ENCODE data around the gene PRKN.
"Not testable (repeated sequence)": the region's sequence is repeated elsewhere in the genome, so short reads cannot be mapped to it uniquely, and the experiment has no call there.

The PRKN gene

DNA sequence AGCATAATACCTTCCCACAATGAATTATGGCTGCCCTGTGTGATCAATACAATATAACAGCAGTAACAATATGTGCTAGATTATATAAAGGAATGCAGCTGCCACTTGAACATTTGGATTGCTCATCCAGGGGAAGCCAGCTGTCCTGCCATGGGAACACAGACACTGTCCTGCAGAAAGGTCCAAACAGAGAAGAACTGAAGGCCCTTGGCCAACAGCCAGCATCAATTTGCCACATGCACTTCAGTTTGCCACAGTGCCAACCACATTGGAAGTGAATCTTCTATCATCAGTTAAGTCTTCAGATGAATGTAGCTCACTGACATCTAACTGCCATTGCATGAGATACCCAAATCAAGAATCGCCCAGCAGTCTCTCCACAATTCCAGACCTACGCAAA is 332.4 kb downstream of the PRKN start:
- TF ChIP-seq, protein P1, sequence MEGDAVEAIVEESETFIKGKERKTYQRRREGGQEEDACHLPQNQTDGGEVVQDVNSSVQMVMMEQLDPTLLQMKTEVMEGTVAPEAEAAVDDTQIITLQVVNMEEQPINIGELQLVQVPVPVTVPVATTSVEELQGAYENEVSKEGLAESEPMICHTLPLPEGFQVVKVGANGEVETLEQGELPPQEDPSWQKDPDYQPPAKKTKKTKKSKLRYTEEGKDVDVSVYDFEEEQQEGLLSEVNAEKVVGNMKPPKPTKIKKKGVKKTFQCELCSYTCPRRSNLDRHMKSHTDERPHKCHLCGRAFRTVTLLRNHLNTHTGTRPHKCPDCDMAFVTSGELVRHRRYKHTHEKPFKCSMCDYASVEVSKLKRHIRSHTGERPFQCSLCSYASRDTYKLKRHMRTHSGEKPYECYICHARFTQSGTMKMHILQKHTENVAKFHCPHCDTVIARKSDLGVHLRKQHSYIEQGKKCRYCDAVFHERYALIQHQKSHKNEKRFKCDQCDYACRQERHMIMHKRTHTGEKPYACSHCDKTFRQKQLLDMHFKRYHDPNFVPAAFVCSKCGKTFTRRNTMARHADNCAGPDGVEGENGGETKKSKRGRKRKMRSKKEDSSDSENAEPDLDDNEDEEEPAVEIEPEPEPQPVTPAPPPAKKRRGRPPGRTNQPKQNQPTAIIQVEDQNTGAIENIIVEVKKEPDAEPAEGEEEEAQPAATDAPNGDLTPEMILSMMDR (IDR thresholded peaks at IDR 0.05; ENCODE audit: insufficient read depth, low read depth, low read length, missing control alignments), result no peak
- H3K4me3 ChIP-seq (ENCODE audit: low read length), result no peak overlapping the region
- no peak for DNase-seq (ENCODE audit: low read depth)

DNA sequence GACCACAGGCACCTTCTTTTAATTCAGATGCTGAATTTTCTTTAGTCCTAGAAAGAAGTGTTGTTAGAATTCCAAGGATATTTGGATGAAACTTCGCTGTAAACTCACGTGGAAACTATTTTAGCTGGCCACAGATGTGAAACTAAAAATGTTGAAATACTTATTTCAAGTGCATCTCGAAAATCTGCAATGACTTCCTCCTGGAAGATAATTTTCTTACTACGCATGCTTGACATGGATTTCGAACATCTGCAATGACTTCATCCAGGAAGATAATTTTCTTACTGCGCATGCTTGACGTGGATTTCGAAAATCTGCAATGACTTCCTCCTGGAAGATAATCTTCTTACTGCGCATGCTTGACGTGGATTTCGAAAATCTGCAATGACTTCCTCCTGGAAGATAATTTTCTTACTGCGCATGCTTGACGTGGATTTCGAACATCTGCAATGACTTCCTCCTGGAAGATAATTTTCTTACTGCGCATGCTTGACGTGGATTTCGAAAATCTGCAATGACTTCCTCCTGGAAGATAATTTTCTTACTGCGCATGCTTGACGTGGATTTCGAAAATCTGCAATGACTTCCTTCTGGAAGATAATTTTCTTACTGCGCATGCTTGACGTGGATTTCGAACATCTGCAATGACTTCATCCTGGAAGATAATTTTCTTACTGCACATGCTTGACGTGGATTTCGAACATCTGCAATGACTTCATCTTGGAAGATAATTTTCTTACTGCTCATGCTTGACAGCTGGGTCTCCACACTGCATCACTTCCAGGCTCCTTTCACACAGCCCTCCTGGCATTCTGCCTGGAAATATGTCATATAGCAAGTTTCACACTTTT is 336.4 kb downstream of the PRKN start:
- DNase-seq (ENCODE audit: low read depth), result not testable (repeated sequence)

DNA sequence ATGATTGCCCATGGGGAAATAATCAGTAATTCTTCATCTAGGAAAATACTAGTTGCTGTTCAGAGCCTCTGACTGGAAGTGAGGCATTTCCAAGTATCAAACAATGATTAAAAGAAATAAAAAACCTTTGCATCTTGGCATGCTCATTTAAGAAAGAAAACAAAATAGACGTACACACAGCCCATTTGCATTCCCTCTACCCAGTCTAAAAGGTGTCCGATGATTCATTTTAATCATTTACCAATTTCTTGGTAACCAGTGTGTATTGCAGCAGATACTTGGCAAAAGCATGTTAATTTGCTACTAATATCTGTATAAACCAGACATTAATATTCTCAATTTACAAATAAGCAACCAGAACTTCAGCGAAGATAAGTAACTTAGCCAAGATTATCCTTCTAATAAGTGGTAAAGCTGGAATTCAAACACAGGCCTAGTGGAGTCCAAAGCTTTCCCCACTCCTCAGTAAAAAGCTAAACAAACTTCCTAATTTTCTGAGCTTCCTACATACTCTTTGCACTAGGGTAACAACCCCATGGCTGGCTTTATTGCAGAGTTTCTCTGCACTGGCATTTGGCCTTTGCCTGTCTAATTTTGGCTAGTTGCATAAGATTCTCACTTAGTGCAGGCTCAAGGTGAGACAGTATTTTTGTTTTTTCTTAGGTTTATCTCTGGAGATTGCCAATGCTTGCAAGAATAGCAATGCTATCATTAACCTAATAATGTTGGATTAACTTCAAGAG is 338.1 kb downstream of the PRKN start:
- DNase-seq (ENCODE audit: low read depth), result no peak
- TF ChIP-seq, protein P1 (IDR thresholded peaks at IDR 0.05; ENCODE audit: insufficient read depth, low read depth, low read length, missing control alignments), result no peak
- no peak overlapping the region for H3K4me3 ChIP-seq (ENCODE audit: low read length)

More for the DNA sequence above, 336.4 kb downstream of the PRKN start:
- H3K4me3 ChIP-seq (ENCODE audit: low read length), result not testable (repeated sequence)

DNA sequence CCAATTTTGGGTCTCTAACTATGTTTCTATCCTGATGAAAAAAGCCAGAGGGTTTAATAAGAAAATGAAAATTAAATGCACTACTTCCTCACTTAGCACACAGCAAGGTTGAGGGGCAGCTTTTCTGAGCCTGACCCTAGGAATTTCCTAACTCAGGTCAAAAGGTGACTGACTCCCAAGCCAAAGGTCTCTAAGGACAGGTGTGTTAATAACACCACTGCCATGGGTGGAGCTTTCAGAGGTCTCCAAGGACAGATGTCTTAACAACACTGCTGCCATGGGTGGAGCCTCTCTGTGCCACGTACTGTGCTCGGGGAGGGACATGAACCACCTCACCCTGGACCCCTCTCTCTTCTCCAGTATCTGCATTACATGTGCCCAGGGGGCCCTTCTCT is 339.2 kb downstream of the PRKN start:
- DNase-seq (ENCODE audit: low read depth), result no peak
- H3K4me3 ChIP-seq (ENCODE audit: low read length), result no peak overlapping the region
- TF ChIP-seq, protein P1 (IDR thresholded peaks at IDR 0.05; ENCODE audit: insufficient read depth, low read depth, low read length, missing control alignments), result no peak

DNA sequence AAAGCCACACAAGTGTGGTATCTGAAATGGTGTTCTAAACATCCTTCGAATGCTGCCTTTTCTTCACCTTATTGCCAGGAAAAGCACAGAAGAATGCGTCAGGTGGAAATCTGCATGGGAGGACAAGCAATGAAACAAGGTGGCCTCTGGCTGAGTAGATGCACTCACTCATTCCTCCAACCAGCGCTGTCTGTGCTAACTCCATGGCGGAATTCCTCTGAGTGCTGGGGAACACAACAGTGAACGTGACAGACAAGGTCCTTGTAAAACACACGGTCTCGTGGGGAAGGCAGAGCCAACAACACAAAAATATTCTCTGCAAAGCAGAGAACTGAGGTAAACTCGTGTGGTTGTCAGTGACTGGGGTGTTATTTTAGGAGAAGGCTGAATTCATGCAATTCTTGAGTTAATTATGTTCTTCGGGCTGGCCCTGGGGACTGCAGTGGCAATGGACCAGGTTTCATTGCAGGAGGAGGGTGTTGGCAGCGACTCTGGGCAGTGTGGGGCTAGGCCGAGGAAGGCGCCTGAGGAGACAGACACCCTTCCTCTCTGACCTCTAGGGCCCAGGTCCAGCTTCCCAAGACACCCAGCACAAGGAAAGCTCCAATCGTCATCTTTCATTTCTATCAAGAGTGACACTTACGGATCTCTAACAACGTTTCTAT is 339.7 kb downstream of the PRKN start:
- DNase-seq (ENCODE audit: low read depth), result no peak
- TF ChIP-seq, protein P1 (IDR thresholded peaks at IDR 0.05; ENCODE audit: insufficient read depth, low read depth, low read length, missing control alignments), result no peak

DNA sequence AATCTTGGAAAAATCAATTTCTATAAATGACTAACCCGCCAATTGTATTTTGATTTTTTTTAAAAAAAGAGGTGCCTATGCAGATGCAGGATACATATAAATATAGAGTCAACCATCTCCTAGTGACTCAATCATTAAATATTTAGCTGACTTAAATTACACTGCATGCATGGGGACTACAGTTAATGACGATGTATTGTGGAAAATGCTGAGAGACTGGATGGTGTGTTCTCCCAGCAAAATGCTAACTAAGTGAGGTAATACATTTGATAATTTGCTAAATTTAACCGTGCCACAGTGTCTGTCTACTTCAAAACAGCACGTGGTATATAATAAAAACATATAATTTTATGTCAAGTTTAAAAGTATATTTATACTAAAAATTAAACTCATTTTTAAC is 341.6 kb downstream of the PRKN start:
- no peak overlapping the region for H3K4me3 ChIP-seq (ENCODE audit: low read length)
- TF ChIP-seq, protein P1 (IDR thresholded peaks at IDR 0.05; ENCODE audit: insufficient read depth, low read depth, low read length, missing control alignments), result no peak
- no peak for DNase-seq (ENCODE audit: low read depth)

More for the DNA sequence above, 339.7 kb downstream of the PRKN start:
- H3K4me3 ChIP-seq (ENCODE audit: low read length), result no peak overlapping the region

DNA sequence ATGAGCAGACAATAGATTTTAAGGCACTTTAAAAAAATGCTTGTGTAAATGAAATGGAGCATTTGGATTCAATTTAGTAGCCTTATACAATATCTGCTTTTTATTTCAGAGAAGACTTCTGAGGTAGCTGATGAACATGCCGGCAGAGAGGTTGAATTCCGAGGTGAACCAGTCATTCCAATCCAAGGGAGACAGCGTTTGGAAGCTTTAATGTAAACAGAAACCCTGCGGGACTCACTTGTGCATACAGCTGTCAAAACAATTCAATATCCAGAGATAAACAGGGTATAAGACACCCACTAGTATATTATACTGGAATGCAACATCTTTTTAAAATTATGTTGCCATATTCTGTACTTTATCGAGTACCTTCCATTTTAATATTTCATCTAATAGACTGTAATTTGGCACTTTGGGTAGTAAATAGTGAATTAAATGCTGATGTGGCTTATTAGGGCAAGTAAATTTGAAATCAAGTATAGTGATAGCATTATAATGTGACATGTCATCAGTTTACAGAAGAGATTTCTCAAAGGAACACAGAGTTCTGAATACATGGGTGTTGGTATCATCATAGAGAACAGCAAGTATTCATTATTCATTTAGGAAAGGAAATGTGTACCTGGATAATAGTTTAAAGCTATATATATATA is 347.7 kb downstream of the PRKN start:
- no peak for DNase-seq (ENCODE audit: low read depth)
- TF ChIP-seq, protein P1 (IDR thresholded peaks at IDR 0.05; ENCODE audit: insufficient read depth, low read depth, low read length, missing control alignments), result no peak
- H3K4me3 ChIP-seq (ENCODE audit: low read length), result no peak overlapping the region

All from epithelial cell of esophagus (primary cell).